ENCODE measurements around the gene WDR20.
"Not testable (repeated sequence)": the region's sequence is repeated elsewhere in the genome, so short reads cannot be mapped to it uniquely, and the experiment has no call there.

Gene WDR20

DNA sequence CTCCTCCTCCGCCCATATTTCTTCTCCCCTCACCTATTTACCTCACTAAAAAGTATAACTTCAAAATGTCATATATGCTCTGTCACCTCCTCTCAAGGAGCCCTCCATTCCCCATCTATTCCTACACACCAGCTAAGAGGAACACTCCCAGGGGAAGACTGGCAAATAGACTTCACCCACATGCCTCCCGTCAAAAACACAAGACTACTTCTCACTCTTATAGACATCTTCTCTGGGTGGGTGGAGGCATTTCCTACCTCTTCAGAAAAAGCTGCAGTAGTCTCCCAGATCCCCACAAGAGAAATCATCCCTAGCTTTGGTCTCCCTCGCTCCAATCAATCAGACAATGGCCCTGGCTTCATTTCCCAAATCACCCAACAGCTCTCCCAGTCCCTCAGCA is 99.1 kb downstream of the WDR20 start:
- no peak for DNase-seq (ENCODE audit: low spot score)

DNA sequence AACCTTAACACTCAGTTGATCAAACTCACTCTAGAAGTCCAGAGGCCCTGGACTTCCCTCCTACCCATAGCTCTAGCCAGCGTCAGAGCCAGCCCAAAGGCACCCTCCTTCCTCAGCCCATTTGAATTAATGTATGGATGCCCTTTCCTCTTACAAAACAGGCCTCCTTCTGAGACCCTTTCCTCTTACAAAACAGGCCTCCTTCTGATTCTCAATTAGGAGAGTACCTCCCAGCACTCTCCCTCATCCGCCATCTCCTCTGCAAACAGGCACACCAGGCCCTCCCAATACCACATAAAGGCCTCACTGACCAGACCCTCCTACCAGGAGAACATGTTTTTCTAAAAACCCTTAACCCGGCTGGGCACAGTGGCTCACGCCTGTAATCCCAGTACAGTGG is 99.5 kb downstream of the WDR20 start:
- no peak for DNase-seq (ENCODE audit: low spot score)

GRCh38 chr14:102240481-102240880 is 100.8 kb downstream of the WDR20 start:
- not testable (repeated sequence) for DNase-seq (ENCODE audit: low spot score)

DNA sequence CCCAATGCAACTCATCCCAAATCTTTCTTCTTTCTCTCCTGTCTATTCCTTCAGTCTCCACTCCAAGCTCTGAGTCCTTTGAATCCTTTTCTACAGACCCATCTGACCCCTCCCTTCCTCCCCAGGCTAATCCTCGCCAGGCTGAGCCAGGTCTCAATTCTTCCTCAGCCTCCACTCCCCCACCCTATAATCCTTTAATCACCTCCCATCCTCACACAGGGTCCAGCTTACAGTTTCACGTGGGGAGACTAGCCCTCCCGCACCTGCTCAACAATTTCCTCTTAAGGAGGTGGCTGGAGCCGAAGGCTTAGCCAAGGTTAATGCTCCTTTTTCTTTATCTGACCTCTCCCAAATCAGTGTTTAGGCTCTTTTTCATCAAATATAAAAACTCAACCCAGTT is 101.5 kb downstream of the WDR20 start:
- DNase-seq (ENCODE audit: low spot score) = no peak

GRCh38 chr14:102243795-102244194 is 104.1 kb downstream of the WDR20 start:
- DNase-seq (ENCODE audit: low spot score) = not testable (repeated sequence)

GRCh38 chr14:102246071-102246470 is 106.4 kb downstream of the WDR20 start:
- DNase-seq (ENCODE audit: low spot score) = no peak

DNA sequence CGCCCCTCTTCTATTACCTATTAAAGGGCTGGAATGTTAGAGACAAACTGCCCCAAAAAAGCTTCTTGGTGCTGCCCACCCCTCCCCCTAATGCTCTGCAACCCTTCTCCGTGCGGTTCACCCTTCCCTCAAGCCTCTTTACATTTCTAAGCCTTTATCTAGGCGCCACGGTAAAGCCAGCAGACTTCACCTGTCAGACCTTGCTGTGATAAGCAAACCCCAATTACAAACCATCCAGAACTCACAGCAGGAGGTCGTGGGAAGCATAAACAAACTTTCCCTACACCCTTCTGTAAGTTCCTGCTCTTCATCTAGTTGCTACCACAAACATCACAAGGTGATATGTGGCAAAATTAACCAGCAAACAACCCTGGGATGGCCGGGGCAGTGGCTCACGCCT is 108.4 kb downstream of the WDR20 start:
- DNase-seq (ENCODE audit: low spot score) = no peak

DNA sequence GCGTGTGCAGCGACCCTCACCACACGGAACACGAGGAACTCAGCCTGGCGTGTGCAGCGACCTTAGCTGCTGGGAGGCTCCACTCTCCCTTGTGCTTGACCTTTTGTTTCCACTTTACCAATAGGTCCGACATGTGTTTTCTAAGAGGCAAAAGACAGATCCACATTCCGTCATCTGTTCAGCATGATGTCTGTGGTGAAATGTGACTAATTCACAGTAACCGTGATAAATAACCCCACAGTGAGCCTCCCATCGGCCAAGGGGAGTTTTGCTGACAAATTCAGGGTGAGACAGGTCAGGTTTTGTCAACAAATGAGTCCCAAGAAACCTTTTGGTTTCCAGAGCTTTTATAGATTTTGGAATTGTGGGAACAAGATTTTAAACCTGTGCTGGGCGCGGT is 109.3 kb downstream of the WDR20 start:
- no peak for DNase-seq (ENCODE audit: low spot score)

GRCh38 chr14:102249981-102250380 is 110.3 kb downstream of the WDR20 start:
- no peak for DNase-seq (ENCODE audit: low spot score)

GRCh38 chr14:102250636-102251035 is 110.9 kb downstream of the WDR20 start:
- no peak for DNase-seq (ENCODE audit: low spot score)

DNA sequence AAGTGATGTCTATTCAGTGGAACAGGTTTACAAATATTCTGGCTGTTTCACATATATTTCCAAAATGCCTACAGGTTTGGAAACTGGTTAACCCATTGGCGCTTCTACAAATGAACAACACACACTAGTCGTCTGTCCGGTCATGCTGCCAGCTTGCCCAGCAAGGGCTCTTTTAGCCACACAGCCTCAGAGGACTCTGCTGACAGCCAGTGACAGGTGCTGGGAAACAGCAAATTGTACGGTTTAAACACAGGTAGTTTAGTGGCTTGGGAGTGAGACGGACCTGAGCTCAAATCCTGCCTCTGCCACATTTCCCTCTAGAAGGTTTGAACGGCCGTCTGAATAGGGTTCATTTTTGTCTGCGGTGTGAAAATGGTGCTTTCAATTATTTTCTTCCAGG is 111.5 kb downstream of the WDR20 start:
- no peak for DNase-seq (ENCODE audit: low spot score)

DNA sequence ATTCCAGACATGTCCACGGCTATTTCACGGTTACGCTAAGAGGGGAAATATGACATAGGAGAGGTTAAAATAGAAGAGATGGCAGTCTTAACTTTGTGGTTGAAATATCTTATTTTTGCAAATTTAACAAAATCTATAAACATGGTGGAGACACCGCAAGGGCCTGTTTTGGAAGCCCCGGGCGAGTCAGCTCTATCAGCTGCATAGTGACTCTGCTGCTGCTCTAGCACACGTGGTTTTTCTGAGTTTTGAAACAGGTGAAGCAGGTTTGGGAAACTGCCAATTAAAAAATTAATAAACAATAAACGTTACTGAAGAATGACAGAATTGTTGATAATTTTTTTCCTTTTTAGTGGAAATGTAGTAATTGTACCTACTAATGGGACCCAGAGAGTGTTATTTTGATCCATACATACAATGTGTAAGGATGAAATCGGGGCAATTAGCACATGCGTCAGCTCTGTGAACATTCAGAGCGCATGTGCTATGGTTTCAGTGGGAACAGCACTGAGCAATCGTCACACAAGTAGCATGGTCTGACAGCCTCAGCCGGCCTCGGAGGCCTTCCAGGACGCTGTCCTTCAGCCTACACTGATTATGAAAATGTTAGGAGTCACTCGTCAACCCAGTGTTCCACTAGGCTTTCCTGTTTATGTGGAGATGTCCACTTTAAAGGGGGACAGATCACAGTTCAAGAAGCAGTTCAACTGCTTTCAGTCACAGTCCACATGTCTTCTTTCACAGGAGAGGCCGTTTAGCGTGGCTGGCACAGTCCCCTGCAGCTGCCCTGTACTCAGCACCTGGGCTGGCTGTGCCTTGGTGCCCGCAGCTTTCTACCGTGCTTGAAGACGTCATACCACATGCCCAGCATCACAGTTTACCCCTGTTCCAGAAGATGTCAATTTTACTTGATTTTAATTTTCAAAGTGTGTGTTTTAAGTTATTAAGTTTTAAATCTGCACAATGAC is 113.4 kb downstream of the WDR20 start:
- DNase-seq (ENCODE audit: low spot score) = no peak

GRCh38 chr14:102255401-102256190 is 115.9 kb downstream of the WDR20 start:
- peak; percentile 42 for DNase-seq (ENCODE audit: low spot score)

DNA sequence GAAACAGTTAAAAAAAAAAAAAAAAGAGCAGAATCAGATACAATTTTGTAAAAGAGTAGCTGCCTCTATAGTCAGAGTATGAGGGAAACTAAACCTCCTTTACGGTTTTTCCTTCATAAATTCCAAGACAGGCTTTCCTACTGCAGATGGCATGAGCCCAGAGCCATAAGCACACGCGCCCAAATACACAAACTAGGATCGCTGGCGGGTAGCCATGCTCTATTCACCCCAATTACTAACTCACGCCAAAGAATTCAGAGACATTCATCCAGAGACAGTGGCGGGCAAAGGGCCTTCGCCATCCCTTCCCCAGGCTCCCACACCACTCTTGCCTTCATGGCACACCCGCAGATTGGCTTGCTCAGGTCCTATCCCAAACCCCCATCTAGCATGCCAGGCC is 117.0 kb downstream of the WDR20 start:
- DNase-seq (ENCODE audit: low spot score) = no peak

GRCh38 chr14:102258136-102258535 is 118.4 kb downstream of the WDR20 start:
- DNase-seq (ENCODE audit: low spot score) = no peak

Measured in hematopoietic multipotent progenitor cell treated with erythropoietin and hydrocortisone succinate and interleukin-3 and kit ligand, for 17 days (in vitro differentiated cells).